ENCODE data around the gene EFCAB11. TPM values are rescaled to one million over a fixed set of nuclear protein-coding genes. Genes with fewer than 3 reads are reported as not detected.

EFCAB11 gene
- total RNA-seq, 2 experiments from 2014 or later: 7.0 to 9.5 TPM

- Mint-ChIP-seq H3K36me3 (ENCODE audit: low read depth) (no peaks in the 10 kb centered on the region), H3K27ac (no peak overlapping the region), H3K4me3 (no peak overlapping the region), H3K9me3 (no peaks in the 10 kb centered on the region), H3K4me1 (ENCODE audit: low read depth) (peaks cover 22% of the 10 kb centered on the region), H3K27me3 (ENCODE audit: low read depth) (no peaks in the 10 kb centered on the region)
- intact Hi-C loops (cut with micrococcal nuclease): loop anchor here (5.0 kb wide), 1 partner anchor 144 kb away; no protein-coding TSS in a partner anchor
- no peak for DNase-seq
- CTCF ChIA-PET: interaction anchor here (0.9 to 1.1 kb wide), 2 partner anchors 596 to 733 kb away, joined by 4 to 8 read pairs; no protein-coding TSS in a partner anchor
Measured at GRCh38 chr14:89773151-89773550, 181.4 kb downstream of the EFCAB11 start.

- DNase-seq: no peak
- Mint-ChIP-seq H3K36me3 (ENCODE audit: low read depth) (no peaks in the 10 kb centered on the region), H3K9me3 (no peaks in the 10 kb centered on the region), H3K27ac (no peak overlapping the region), H3K4me1 (ENCODE audit: low read depth) (peaks cover 37% of the 10 kb centered on the region), H3K27me3 (ENCODE audit: low read depth) (no peaks in the 10 kb centered on the region), H3K4me3 (no peak overlapping the region)
- intact Hi-C loops (cut with micrococcal nuclease): loop anchor here (5.0 kb wide), 1 partner anchor 146 kb away; no protein-coding TSS in a partner anchor
- CTCF ChIA-PET: interaction anchor here (0.6 kb wide), 2 partner anchors 191 to 730 kb away, joined by 3 read pairs; no protein-coding TSS in a partner anchor
Measured at GRCh38 chr14:89771251-89771650, 183.3 kb downstream of the EFCAB11 start.

DNA sequence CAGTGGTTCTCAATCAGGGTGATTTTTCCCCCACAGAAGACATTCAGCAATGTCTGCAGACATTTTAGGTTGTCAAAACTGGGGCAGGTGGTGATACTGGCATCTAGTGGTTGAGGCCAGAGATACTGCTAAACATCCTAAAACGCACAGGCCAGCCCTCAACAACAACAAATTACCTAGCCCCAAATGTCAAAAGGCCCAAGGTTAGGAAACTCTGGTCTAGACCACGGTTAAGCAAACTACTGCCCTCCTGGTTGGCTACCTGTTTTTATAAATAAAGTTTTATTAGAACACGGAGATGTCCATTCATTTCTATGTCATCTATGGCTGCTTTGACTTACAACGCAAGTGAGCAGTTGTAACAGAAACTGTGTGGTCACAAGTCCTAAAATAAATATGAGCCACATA lies 186.7 kb downstream of the EFCAB11 start:
- intact Hi-C loops (cut with micrococcal nuclease): loop anchor here (1.0 to 5.0 kb wide), 10 partner anchors 48 to 741 kb away; no protein-coding TSS in a partner anchor
- Mint-ChIP-seq H3K27me3 (ENCODE audit: low read depth) (no peaks in the 10 kb centered on the region), H3K27ac (peak overlapping the region; percentile 74), H3K4me1 (ENCODE audit: low read depth) (peaks cover 31% of the 10 kb centered on the region), H3K9me3 (no peaks in the 10 kb centered on the region), H3K4me3 (peak overlapping the region; percentile 26), H3K36me3 (ENCODE audit: low read depth) (no peaks in the 10 kb centered on the region)
- DNase-seq: peak; percentile 86
- CTCF ChIA-PET: interaction anchor here (0.6 to 2.9 kb wide), 8 partner anchors 17 to 728 kb away, joined by 3 to 9 read pairs (median 3); no protein-coding TSS in a partner anchor

DNA sequence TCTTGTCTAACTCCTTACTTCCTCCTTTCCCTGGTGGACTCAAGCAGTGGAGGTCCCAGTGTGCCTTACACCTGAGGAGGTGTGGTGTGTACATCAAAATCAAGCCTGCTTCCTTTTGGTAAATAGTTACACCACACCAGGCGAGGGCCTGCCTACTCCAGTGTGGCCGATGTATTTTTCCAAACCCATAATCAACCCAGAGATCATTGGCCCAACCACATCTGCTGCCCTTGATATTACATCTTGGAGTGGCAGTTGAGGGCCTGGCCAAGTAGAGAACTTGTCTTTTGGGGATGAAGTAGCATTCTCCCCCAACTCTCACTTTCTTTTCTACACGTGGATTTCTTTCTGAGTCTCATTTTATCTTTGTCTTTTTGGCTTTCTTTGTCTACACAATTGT lies 187.4 kb downstream of the EFCAB11 start:
- CTCF ChIA-PET: interaction anchor here (0.6 to 2.9 kb wide), 11 partner anchors 8 to 728 kb away, joined by 3 to 9 read pairs (median 3); no protein-coding TSS in a partner anchor
- H3K4me1 Mint-ChIP-seq (ENCODE audit: low read depth): peaks cover 29% of the 10 kb centered on the region
- no peaks in the 10 kb centered on the region for H3K27me3 Mint-ChIP-seq (ENCODE audit: low read depth)
- peak overlapping the region; percentile 26 for H3K4me3 Mint-ChIP-seq
- H3K36me3 Mint-ChIP-seq (ENCODE audit: low read depth): no peaks in the 10 kb centered on the region
- no peaks in the 10 kb centered on the region for H3K9me3 Mint-ChIP-seq
- H3K27ac Mint-ChIP-seq: peak overlapping the region; percentile 74
- intact Hi-C loops (cut with micrococcal nuclease): loop anchor here (1.0 to 5.0 kb wide), 10 partner anchors 47 to 740 kb away; no protein-coding TSS in a partner anchor
- DNase-seq: no peak

GRCh38 chr14:89765346-89765745 lies 189.2 kb downstream of the EFCAB11 start:
- H3K36me3 Mint-ChIP-seq (ENCODE audit: low read depth): no peaks in the 10 kb centered on the region
- intact Hi-C loops (cut with micrococcal nuclease): loop anchor here (5.0 kb wide), 3 partner anchors 253 to 738 kb away; no protein-coding TSS in a partner anchor
- peak; percentile 18 for DNase-seq
- no peak overlapping the region for H3K4me3 Mint-ChIP-seq
- H3K9me3 Mint-ChIP-seq: no peaks in the 10 kb centered on the region
- H3K4me1 Mint-ChIP-seq (ENCODE audit: low read depth): peaks cover 23% of the 10 kb centered on the region
- H3K27me3 Mint-ChIP-seq (ENCODE audit: low read depth): no peaks in the 10 kb centered on the region
- H3K27ac Mint-ChIP-seq: no peak overlapping the region
- CTCF ChIA-PET: interaction anchor here (0.6 to 2.9 kb wide), 5 partner anchors 164 to 725 kb away, joined by 3 to 9 read pairs (median 4); no protein-coding TSS in a partner anchor

GRCh38 chr14:89760086-89760485 lies 194.4 kb downstream of the EFCAB11 start:
- H3K36me3 Mint-ChIP-seq (ENCODE audit: low read depth): no peaks in the 10 kb centered on the region
- CTCF ChIA-PET: interaction anchor here (0.7 kb wide), 1 partner anchor 57 kb away, joined by 5 read pairs; no protein-coding TSS in a partner anchor
- no peak for DNase-seq
- H3K27ac Mint-ChIP-seq: no peak overlapping the region
- no peaks in the 10 kb centered on the region for H3K27me3 Mint-ChIP-seq (ENCODE audit: low read depth)
- H3K4me3 Mint-ChIP-seq: no peak overlapping the region
- peaks cover 5% of the 10 kb centered on the region for H3K4me1 Mint-ChIP-seq (ENCODE audit: low read depth)
- intact Hi-C loops (cut with micrococcal nuclease): no loop called here
- peaks cover 6% of the 10 kb centered on the region for H3K9me3 Mint-ChIP-seq

- DNase-seq: no peak
- CTCF ChIA-PET: interaction anchor here (0.7 kb wide), 1 partner anchor 30 kb away, joined by 3 read pairs; no protein-coding TSS in a partner anchor
- intact Hi-C loops (cut with micrococcal nuclease): no loop called here
- no peaks in the 10 kb centered on the region for H3K27me3 Mint-ChIP-seq (ENCODE audit: low read depth)
- no peak overlapping the region for H3K27ac Mint-ChIP-seq
- peaks cover 9% of the 10 kb centered on the region for H3K4me1 Mint-ChIP-seq (ENCODE audit: low read depth)
- H3K9me3 Mint-ChIP-seq: peaks cover 6% of the 10 kb centered on the region
- H3K36me3 Mint-ChIP-seq (ENCODE audit: low read depth): peaks cover 2% of the 10 kb centered on the region
- H3K4me3 Mint-ChIP-seq: no peak overlapping the region
Measured at GRCh38 chr14:89757313-89757939, 197.1 kb downstream of the EFCAB11 start.

- Mint-ChIP-seq H3K4me1 (ENCODE audit: low read depth) (peaks cover 21% of the 10 kb centered on the region), H3K9me3 (peaks cover 6% of the 10 kb centered on the region), H3K36me3 (ENCODE audit: low read depth) (peaks cover 2% of the 10 kb centered on the region), H3K4me3 (no peak overlapping the region), H3K27ac (no peak overlapping the region), H3K27me3 (ENCODE audit: low read depth) (no peaks in the 10 kb centered on the region)
- no peak for DNase-seq
- CTCF ChIA-PET: no interaction called here
- intact Hi-C loops (cut with micrococcal nuclease): no loop called here
Measured at GRCh38 chr14:89755816-89756215, 198.7 kb downstream of the EFCAB11 start.

GRCh38 chr14:89753828-89754412 lies 200.6 kb downstream of the EFCAB11 start:
- Mint-ChIP-seq H3K36me3 (ENCODE audit: low read depth) (peaks cover 2% of the 10 kb centered on the region), H3K27me3 (ENCODE audit: low read depth) (no peaks in the 10 kb centered on the region), H3K4me1 (ENCODE audit: low read depth) (peaks cover 28% of the 10 kb centered on the region), H3K27ac (no peak overlapping the region), H3K4me3 (no peak overlapping the region), H3K9me3 (peaks cover 6% of the 10 kb centered on the region)
- CTCF ChIA-PET: no interaction called here
- intact Hi-C loops (cut with micrococcal nuclease): loop anchor here (5.0 kb wide), 1 partner anchor 242 kb away; no protein-coding TSS in a partner anchor
- no peak for DNase-seq

DNA sequence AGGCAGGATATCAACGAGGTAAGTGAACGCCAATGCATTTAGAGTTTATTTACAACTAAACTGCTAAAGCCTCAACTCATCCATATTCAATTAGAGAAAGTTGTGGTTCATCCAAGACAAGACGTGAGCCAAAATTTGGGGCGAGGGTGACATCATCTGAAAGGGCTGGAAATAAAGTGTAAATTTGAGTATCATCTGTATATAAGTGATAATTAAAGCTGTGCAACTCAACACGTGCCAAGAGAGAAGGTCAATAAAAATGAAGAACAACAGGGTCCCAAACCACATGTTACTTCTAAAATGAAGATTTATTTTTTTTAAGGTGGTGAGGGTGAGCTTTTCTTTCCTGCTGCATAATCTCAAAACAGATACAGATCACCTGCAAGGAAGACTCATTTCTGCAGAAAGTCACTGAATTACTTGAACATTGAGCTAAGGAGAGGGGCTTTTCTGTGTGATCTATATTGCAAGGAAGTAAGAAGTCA lies 203.6 kb downstream of the EFCAB11 start:
- Mint-ChIP-seq H3K36me3 (ENCODE audit: low read depth) (peaks cover 2% of the 10 kb centered on the region), H3K9me3 (peaks cover 9% of the 10 kb centered on the region), H3K27ac (no peak overlapping the region), H3K4me3 (no peak overlapping the region), H3K27me3 (ENCODE audit: low read depth) (no peaks in the 10 kb centered on the region), H3K4me1 (ENCODE audit: low read depth) (peaks cover 26% of the 10 kb centered on the region)
- CTCF ChIA-PET: interaction anchor here (0.8 to 1.8 kb wide), 4 partner anchors 16 to 336 kb away, joined by 3 to 6 read pairs (median 4); no protein-coding TSS in a partner anchor
- peak; percentile 67 for DNase-seq
- intact Hi-C loops (cut with micrococcal nuclease): loop anchor here (1.0 to 5.0 kb wide), 4 partner anchors 30 to 320 kb away; no protein-coding TSS in a partner anchor

GRCh38 chr14:89750281-89750755 lies 204.2 kb downstream of the EFCAB11 start:
- intact Hi-C loops (cut with micrococcal nuclease): loop anchor here (2.0 to 5.0 kb wide), 2 partner anchors 238 to 320 kb away; no protein-coding TSS in a partner anchor
- Mint-ChIP-seq H3K27me3 (ENCODE audit: low read depth) (no peaks in the 10 kb centered on the region), H3K4me1 (ENCODE audit: low read depth) (peaks cover 26% of the 10 kb centered on the region), H3K4me3 (no peak overlapping the region), H3K9me3 (peaks cover 11% of the 10 kb centered on the region), H3K36me3 (ENCODE audit: low read depth) (peaks cover 2% of the 10 kb centered on the region), H3K27ac (no peak overlapping the region)
- no peak for DNase-seq
- CTCF ChIA-PET: interaction anchor here (1.8 kb wide), 1 partner anchor 22 kb away, joined by 4 read pairs; no protein-coding TSS in a partner anchor

DNA sequence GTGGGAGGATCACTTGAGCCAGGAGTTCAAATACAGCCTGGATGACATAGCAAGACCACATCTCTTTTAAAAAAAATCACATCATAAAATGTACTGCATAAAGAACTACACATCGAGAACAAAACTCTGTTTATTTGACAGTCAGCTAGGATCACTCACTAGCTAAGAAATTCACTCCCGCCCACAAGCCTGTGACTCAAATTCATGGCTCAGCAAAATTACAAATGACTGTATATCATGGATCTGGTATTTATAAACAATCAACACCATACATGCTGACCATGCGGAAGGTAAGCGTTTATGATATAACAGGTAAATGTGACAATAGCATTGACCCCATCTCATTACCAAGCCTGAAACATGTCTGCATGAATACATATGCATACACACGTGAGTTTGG lies 206.5 kb downstream of the EFCAB11 start:
- no peaks in the 10 kb centered on the region for H3K36me3 Mint-ChIP-seq (ENCODE audit: low read depth)
- H3K9me3 Mint-ChIP-seq: peaks cover 14% of the 10 kb centered on the region
- H3K4me1 Mint-ChIP-seq (ENCODE audit: low read depth): peaks cover 25% of the 10 kb centered on the region
- no peak overlapping the region for H3K27ac Mint-ChIP-seq
- CTCF ChIA-PET: no interaction called here
- DNase-seq: no peak
- H3K4me3 Mint-ChIP-seq: no peak overlapping the region
- intact Hi-C loops (cut with micrococcal nuclease): no loop called here
- H3K27me3 Mint-ChIP-seq (ENCODE audit: low read depth): no peaks in the 10 kb centered on the region

Data from activated naive CD4-positive, alpha-beta T cell treated with anti-CD3 and anti-CD28 coated beads for 36 hours (primary cell).